HCT116 (cell line): ENCODE measurements around the gene STYXL1. TPM values are rescaled to one million over a fixed set of nuclear protein-coding genes. Genes with fewer than 3 reads are reported as not detected.
"Not testable (repeated sequence)": the region's sequence is repeated elsewhere in the genome, so short reads cannot be mapped to it uniquely, and the experiment has no call there.

ENCODE experiments used
- ATAC-seq: fragments of 200-7000 bp; cut with Tn5 transposase; 2 replicates; pipeline ENCODE4 v1.9.1; 2020; ENCODE audit warnings: mild to moderate bottlenecking, moderate library complexity
- BruUV-seq: library from RNA; stranded (reverse); fragments of 400-500 nt; replicated peaks from 2 replicates; lab custom pipeline; 2021; lab: Mats Ljungman, UMichigan
- CTCF ChIA-PET: fragments of 300-600 bp; sonication (Branson Sonifier 250); formaldehyde crosslinking; loops from one replicate; lab custom pipeline; 2021; ENCODE audit warnings: antibody characterized with exemption; lab: Charles Lee
- POLR2A ChIA-PET: fragments of 300-600, 350-600 bp; sonication (Branson Sonifier 250); formaldehyde crosslinking; loops from one replicate; lab custom pipeline; 2021; ENCODE audit warnings: antibody characterized with exemption; lab: Charles Lee
- RAD21 ChIA-PET, 2 experiments: fragments of 300-600 bp; sonication (Branson Sonifier 250); formaldehyde crosslinking; loops; one replicate each; lab custom pipeline; 2023; ENCODE audit warnings: low total read pairs in 2 of 2; ENCODE audit not compliant: uncharacterized antibody in 2 of 2, unreplicated experiment in 2 of 2, low non-redundant PET in 1 of 2; lab: Charles Lee
- DNase-seq: peaks from one replicate; pipeline ENCODE4 v3.0.0-alpha.2; 2010; ENCODE audit warnings: low read depth, low spot score
- H2AFZ ChIP-seq: fragments of 200-600 bp; shearing (Covaris generic), sonication (generic); 2 replicates; pipeline ENCODE4 v1.6.1; 2017; ENCODE audit warnings: low read depth, mixed run types, mixed read lengths, antibody characterized with exemption, low read length; ENCODE audit not compliant: poor library complexity, severe bottlenecking
- H3K27ac ChIP-seq: 2 replicates; pipeline ENCODE4 v1.5.1; 2012; ENCODE audit warnings: low read depth, low read length
- H3K27me3 ChIP-seq: fragments of 200-600 bp; sonication (generic); 2 replicates; pipeline ENCODE4 v1.6.1; 2016; ENCODE audit warnings: mixed run types, low read length, mixed read lengths; ENCODE audit not compliant: insufficient read depth
- H3K36me3 ChIP-seq, 2 experiments: fragments of 200-500 bp in 1 of 2; fragments of 200-600 bp in 1 of 2; sonication (Bioruptor generic) in 1 of 2; sonication (generic) in 1 of 2; 2 replicates each; pipeline versions ENCODE4 v1.5.1 to v1.6.1; 2014 to 2016; ENCODE audit warnings: low read length in 2 of 2, inconsistent platforms in 1 of 2, mixed read lengths in 1 of 2, mixed run types in 1 of 2; ENCODE audit not compliant: insufficient read depth in 2 of 2, control insufficient read depth in 1 of 2
- H3K4me1 ChIP-seq, 2 experiments: fragments of 200-600 bp in 1 of 2; sonication (generic) in 1 of 2; 2 replicates each; pipeline versions ENCODE4 v1.5.1 to v1.6.1; 2012 to 2017; ENCODE audit warnings: low read length in 2 of 2, inconsistent platforms in 1 of 2, mild to moderate bottlenecking in 1 of 2, mixed read lengths in 1 of 2, mixed run types in 1 of 2, moderate library complexity in 1 of 2; ENCODE audit not compliant: insufficient read depth in 2 of 2, control insufficient read depth in 1 of 2
- H3K4me2 ChIP-seq: fragments of 200-600 bp; sonication (generic); 2 replicates; pipeline ENCODE4 v1.6.1; 2017; ENCODE audit warnings: mixed run types, low read length, mixed read lengths
- H3K4me3 ChIP-seq, 2 experiments: fragments of 200-600 bp in 1 of 2; sonication (generic) in 1 of 2; replicated peaks in 1 of 2; 2 replicates each; pipeline ENCODE4 v1.5.1; 2011 to 2016; ENCODE audit warnings: low read length in 2 of 2, control low read depth in 1 of 2, low read depth in 1 of 2, mild to moderate bottlenecking in 1 of 2, mixed read lengths in 1 of 2, mixed run types in 1 of 2
- H3K79me2 ChIP-seq: fragments of 200-600 bp; sonication (generic); 2 replicates; pipeline ENCODE4 v1.6.1; 2017; ENCODE audit warnings: mild to moderate bottlenecking, mixed run types, low read length, moderate library complexity, mixed read lengths; ENCODE audit not compliant: insufficient read depth
- H3K9ac ChIP-seq: fragments of 200-600 bp; sonication (generic); 2 replicates; pipeline ENCODE4 v1.6.1; 2016; ENCODE audit warnings: low read length, mixed read lengths
- H3K9me2 ChIP-seq: fragments of 200-600 bp; sonication (generic), shearing (Covaris generic); 2 replicates; pipeline ENCODE4 v1.6.1; 2017; ENCODE audit warnings: mixed run types, mild to moderate bottlenecking, moderate library complexity; ENCODE audit not compliant: insufficient read depth
- H3K9me3 ChIP-seq, 2 experiments: fragments of 200-500 bp in 1 of 2; fragments of 200-600 bp in 1 of 2; sonication (Bioruptor generic) in 1 of 2; sonication (generic) in 1 of 2; 2 replicates each; pipeline ENCODE4 v1.6.1; 2014 to 2017; ENCODE audit warnings: low read length in 2 of 2, mixed read lengths in 2 of 2, inconsistent platforms in 1 of 2, low read depth in 1 of 2, mild to moderate bottlenecking in 1 of 2, mixed run types in 1 of 2, moderate library complexity in 1 of 2; ENCODE audit not compliant: control insufficient read depth in 1 of 2, insufficient read depth in 1 of 2
- H4K20me1 ChIP-seq: fragments of 200-600 bp; sonication (generic), shearing (Covaris generic); 2 replicates; pipeline ENCODE4 v1.6.1; 2017; ENCODE audit warnings: mixed run types, mild to moderate bottlenecking, moderate library complexity; ENCODE audit not compliant: insufficient read depth
- EGR1 ChIP-seq: IDR thresholded peaks from 2 replicates; pipeline ENCODE4 v1.6.1; 2012; ENCODE audit warnings: low read depth
- EZH2phosphoT487 ChIP-seq: fragments of 200-600 bp; IDR thresholded peaks from 2 replicates; pipeline ENCODE4 v1.6.1; 2018; ENCODE audit warnings: antibody characterized with exemption, borderline replicate concordance
- FOSL1 ChIP-seq: IDR thresholded peaks from 2 replicates; pipeline ENCODE4 v1.6.1; 2012; ENCODE audit warnings: low read depth
- POLR2AphosphoS5 ChIP-seq: IDR thresholded peaks from 2 replicates; pipeline ENCODE4 v1.6.1; 2011; ENCODE audit warnings: mild to moderate bottlenecking, low read depth, low read length, moderate library complexity
- SIN3A ChIP-seq: IDR thresholded peaks from 2 replicates; pipeline ENCODE4 v1.6.1; 2012; ENCODE audit warnings: low read depth
- intact Hi-C: fragments of 100-400 bp; cut with micrococcal nuclease; formaldehyde crosslinking; loops from 2 replicates; pipeline ENCODE4 v1.10.0; 2022
- total RNA-seq: library from RNA; stranded (reverse); gene quantifications from one replicate; pipeline ENCODE4 v1.2.1, GENCODE V29; 2021; ENCODE audit not compliant: unreplicated experiment
- TF ChIP-seq, protein P1 (sequence below): IDR thresholded peaks from 2 replicates; pipeline ENCODE4 v1.6.1; 2011; ENCODE audit warnings: mild to moderate bottlenecking, low read length, moderate library complexity; ENCODE audit not compliant: insufficient replicate concordance; ENCODE audit errors: extremely low read depth

Gene STYXL1
- total RNA-seq, 1 experiment from 2014 or later, result 32.5 TPM

DNA sequence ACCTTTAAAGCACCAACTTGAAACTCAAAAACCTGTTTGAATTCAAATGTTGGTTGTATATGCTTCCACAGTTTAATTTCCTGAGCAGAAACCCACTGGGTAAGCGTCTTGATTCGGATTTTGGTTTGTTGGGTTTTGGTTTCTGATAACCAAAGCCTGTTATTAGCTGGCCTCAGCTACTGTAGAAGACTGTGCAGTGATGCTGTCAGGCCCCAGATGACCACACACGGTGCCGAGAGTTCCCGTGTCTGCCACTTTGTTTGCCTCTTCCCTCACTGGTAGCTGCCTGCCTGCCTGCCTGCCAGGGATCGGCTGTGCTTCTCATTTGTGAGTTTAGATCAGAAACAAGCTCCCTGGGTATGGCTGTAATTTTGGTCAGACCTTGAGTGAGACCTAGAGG is 5.7 kb upstream of the STYXL1 start:
- H3K4me3 ChIP-seq, result no peak overlapping the region
- intact Hi-C loops, result no loop called here
- H3K9me2 ChIP-seq, result no peaks in the 10 kb centered on the region
- POLR2A ChIA-PET, result no interaction called here
- no peaks in the 10 kb centered on the region for H4K20me1 ChIP-seq
- H3K4me1 ChIP-seq, result peaks cover 5 to 12% of the 10 kb centered on the region in 2 experiments
- no peak overlapping the region for H3K27ac ChIP-seq
- H3K79me2 ChIP-seq, result peaks cover 99% of the 10 kb centered on the region
- no peaks in the 10 kb centered on the region for H3K9me3 ChIP-seq
- BruUV-seq, result no TSS peak
- H3K36me3 ChIP-seq, result peaks cover 22 to 51% of the 10 kb centered on the region in 2 experiments
- H3K4me2 ChIP-seq, result no peak overlapping the region
- DNase-seq (no peak), ATAC-seq (no peak)
- no peak overlapping the region for H2AFZ ChIP-seq
- no peak for TF ChIP-seq SIN3A
- TF ChIP-seq EGR1, result no peak
- TF ChIP-seq POLR2AphosphoS5, result no peak
- TF ChIP-seq, protein P1, sequence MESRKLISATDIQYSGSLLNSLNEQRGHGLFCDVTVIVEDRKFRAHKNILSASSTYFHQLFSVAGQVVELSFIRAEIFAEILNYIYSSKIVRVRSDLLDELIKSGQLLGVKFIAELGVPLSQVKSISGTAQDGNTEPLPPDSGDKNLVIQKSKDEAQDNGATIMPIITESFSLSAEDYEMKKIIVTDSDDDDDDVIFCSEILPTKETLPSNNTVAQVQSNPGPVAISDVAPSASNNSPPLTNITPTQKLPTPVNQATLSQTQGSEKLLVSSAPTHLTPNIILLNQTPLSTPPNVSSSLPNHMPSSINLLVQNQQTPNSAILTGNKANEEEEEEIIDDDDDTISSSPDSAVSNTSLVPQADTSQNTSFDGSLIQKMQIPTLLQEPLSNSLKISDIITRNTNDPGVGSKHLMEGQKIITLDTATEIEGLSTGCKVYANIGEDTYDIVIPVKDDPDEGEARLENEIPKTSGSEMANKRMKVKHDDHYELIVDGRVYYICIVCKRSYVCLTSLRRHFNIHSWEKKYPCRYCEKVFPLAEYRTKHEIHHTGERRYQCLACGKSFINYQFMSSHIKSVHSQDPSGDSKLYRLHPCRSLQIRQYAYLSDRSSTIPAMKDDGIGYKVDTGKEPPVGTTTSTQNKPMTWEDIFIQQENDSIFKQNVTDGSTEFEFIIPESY, result no peak
- no peak for TF ChIP-seq EZH2phosphoT487
- no peak for TF ChIP-seq FOSL1
- H3K9ac ChIP-seq, result no peak overlapping the region
- CTCF ChIA-PET, result no interaction called here
- no peaks in the 10 kb centered on the region for H3K27me3 ChIP-seq
- RAD21 ChIA-PET, result no interaction called here

DNA sequence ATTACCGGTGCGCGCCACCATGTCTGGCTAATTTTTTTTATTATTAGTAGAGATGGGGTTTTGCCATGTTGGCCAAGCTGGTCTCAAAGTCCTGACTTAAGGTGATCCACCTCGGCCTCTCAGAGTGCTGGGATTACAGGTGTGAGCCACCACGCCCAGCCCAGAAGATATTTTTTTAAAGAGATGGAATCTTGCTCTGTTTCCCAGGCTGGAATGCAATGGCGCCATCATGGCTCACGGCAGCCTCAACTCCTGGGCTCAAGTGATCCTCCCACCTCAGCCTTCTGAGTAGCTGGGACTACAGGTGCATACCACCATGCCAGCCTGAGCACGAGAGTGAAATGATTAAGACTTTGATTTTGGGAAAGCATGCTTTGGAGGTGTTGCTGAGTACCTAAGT is 4.9 kb upstream of the STYXL1 start:
- Histone ChIP-seq H3K79me2 (peaks cover 99% of the 10 kb centered on the region), H3K36me3 (peaks cover 15 to 43% of the 10 kb centered on the region in 2 experiments), H3K4me1 (peaks cover 5 to 12% of the 10 kb centered on the region in 2 experiments)
- ATAC-seq, H3K27ac ChIP-seq, H3K9me3 ChIP-seq, BruUV-seq, intact Hi-C loops, H4K20me1 ChIP-seq, H3K27me3 ChIP-seq, POLR2A ChIA-PET, H3K4me2 ChIP-seq, RAD21 ChIA-PET, DNase-seq, H3K9me2 ChIP-seq, CTCF ChIA-PET, H3K9ac ChIP-seq, H3K4me3 ChIP-seq, H2AFZ ChIP-seq: not testable (repeated sequence)
